DND-41 (cell line): Measurements from ENCODE around the gene SUMO4.

Experiments used
- EZH2 ChIP-seq: IDR thresholded peaks from 3 replicates; pipeline ENCODE4 v1.6.1; 2012; ENCODE audit warnings: borderline replicate concordance, low read depth, mild to moderate bottlenecking, moderate library complexity, low read length, inconsistent platforms; ENCODE audit not compliant: severe bottlenecking
- TF ChIP-seq, protein P1 (sequence below): IDR thresholded peaks from 2 replicates; pipeline ENCODE4 v1.5.1; 2012; ENCODE audit warnings: borderline replicate concordance, low read length, moderate library complexity, mild to moderate bottlenecking; ENCODE audit not compliant: poor library complexity, severe bottlenecking; ENCODE audit errors: extremely low read depth

DNA sequence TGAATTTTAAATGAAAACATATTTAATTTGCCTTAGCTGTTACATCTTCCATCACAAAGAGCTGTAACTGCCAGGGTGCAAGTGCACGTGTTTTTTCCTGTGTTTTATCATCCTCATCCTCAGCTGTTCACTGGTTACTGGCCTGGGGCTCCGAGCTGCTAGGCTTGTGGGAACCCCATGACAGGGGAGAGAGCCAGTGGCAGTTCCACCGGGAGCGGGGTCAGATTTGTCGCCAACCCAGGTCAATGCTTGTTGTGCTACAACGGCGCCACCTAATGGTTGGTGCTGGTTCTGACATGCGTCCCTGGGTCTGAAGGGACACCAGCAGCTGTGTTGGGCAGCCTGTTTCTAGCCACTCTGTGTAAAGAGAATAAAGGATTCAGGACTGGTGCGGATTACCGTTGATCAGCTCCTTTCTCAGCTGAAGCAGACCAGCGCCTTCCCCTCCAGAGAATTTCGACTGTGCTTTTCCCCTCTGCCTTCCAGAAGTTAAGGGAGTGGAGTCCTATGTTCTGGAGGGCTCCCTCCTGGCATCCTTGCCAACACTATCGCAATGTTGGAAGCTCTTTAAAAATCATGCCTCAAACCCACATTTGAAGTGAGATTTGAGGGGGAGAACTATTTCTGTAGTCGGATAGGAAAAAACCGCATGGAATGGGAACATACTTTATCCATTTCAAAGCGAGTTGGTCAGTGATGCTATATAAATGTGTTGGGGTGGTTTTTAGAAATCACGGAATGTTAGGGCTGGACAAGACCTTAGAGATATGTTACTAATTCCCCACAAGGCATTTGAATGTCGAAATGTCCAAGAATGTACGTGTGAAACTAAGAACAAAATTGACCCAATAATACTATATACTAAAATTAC lies 32.1 kb downstream of the SUMO4 start:
- TF ChIP-seq, protein P1, sequence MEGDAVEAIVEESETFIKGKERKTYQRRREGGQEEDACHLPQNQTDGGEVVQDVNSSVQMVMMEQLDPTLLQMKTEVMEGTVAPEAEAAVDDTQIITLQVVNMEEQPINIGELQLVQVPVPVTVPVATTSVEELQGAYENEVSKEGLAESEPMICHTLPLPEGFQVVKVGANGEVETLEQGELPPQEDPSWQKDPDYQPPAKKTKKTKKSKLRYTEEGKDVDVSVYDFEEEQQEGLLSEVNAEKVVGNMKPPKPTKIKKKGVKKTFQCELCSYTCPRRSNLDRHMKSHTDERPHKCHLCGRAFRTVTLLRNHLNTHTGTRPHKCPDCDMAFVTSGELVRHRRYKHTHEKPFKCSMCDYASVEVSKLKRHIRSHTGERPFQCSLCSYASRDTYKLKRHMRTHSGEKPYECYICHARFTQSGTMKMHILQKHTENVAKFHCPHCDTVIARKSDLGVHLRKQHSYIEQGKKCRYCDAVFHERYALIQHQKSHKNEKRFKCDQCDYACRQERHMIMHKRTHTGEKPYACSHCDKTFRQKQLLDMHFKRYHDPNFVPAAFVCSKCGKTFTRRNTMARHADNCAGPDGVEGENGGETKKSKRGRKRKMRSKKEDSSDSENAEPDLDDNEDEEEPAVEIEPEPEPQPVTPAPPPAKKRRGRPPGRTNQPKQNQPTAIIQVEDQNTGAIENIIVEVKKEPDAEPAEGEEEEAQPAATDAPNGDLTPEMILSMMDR: peak; percentile 100
- no peak for TF ChIP-seq EZH2
